Mucosa of rectum (tissue), 2 donors: ENCODE data around the gene RAD51B.
"Not testable (repeated sequence)": the region's sequence is repeated elsewhere in the genome, so short reads cannot be mapped to it uniquely, and the experiment has no call there.

Experiments
- H3K27ac ChIP-seq, 2 donors: one replicate each; pipeline ENCODE4 v1.7.0; 2013; ENCODE audit warnings: inconsistent platforms in 2 of 2, low read depth in 2 of 2, low read length in 2 of 2
- H3K27me3 ChIP-seq, 2 donors: one replicate each; pipeline ENCODE4 v1.7.0; 2013; ENCODE audit warnings: low read length in 2 of 2; ENCODE audit not compliant: control insufficient read depth in 2 of 2, insufficient read depth in 2 of 2
- H3K36me3 ChIP-seq, 2 donors: one replicate each; pipeline ENCODE4 v1.7.0; 2013; ENCODE audit warnings: low read length in 2 of 2; ENCODE audit not compliant: control insufficient read depth in 2 of 2, insufficient read depth in 2 of 2
- H3K4me1 ChIP-seq, 2 donors: one replicate each; pipeline ENCODE4 v1.7.0; 2013; ENCODE audit warnings: low read length in 2 of 2, mild to moderate bottlenecking in 1 of 2; ENCODE audit not compliant: control insufficient read depth in 2 of 2, insufficient read depth in 2 of 2
- H3K4me3 ChIP-seq, 2 donors: one replicate each; pipeline ENCODE4 v1.7.0; 2013; ENCODE audit warnings: low read length in 2 of 2
- H3K9ac ChIP-seq, 2 donors: one replicate each; pipeline ENCODE4 v1.7.0; 2013; ENCODE audit warnings: low read length in 2 of 2, low read depth in 1 of 2, mild to moderate bottlenecking in 1 of 2
- H3K9me3 ChIP-seq, 2 donors: one replicate each; pipeline ENCODE4 v1.7.0; 2013; ENCODE audit warnings: low read length in 2 of 2; ENCODE audit not compliant: control insufficient read depth in 2 of 2
- donor health status: healthy.
- donor health status: Normal muscosa, but diverticular disease.

Gene RAD51B

DNA sequence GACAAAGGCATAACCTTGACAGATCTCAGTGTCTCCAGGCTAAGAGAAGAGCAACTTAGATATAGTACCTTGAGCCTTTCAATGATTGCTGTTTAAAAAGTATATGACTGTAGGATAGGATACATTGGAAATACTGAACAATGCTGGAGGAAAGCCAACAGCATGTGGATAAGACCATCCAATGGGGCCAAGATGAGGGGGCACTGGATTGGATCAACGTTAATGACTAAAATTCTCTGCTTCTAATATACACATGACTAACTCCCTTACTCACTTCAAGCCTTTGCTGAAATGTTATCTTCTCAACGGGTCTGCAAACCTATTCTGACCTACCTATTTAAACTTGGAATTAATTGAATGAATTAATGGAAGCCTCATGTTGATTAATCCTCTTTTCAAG lies 354.9 kb downstream of the RAD51B start:
- Histone ChIP-seq H3K27ac (peak overlapping the region in 1 of 2 donors; percentile 71), H3K9ac (no peak overlapping the region), H3K27me3 (no peaks in the 10 kb centered on the region), H3K9me3 (no peaks in the 10 kb centered on the region), H3K36me3 (no peaks in the 10 kb centered on the region), H3K4me3 (no peak overlapping the region), H3K4me1 (peaks cover 16 to 29% of the 10 kb centered on the region in 2 donors)

GRCh38 chr14:68176687-68177086 lies 357.1 kb downstream of the RAD51B start:
- no peak overlapping the region for H3K9ac ChIP-seq
- H3K4me1 ChIP-seq = peaks cover 16 to 25% of the 10 kb centered on the region in 2 donors
- H3K27ac ChIP-seq = no peak overlapping the region
- no peaks in the 10 kb centered on the region for H3K9me3 ChIP-seq
- no peaks in the 10 kb centered on the region for H3K36me3 ChIP-seq
- H3K27me3 ChIP-seq = no peaks in the 10 kb centered on the region
- no peak overlapping the region for H3K4me3 ChIP-seq

DNA sequence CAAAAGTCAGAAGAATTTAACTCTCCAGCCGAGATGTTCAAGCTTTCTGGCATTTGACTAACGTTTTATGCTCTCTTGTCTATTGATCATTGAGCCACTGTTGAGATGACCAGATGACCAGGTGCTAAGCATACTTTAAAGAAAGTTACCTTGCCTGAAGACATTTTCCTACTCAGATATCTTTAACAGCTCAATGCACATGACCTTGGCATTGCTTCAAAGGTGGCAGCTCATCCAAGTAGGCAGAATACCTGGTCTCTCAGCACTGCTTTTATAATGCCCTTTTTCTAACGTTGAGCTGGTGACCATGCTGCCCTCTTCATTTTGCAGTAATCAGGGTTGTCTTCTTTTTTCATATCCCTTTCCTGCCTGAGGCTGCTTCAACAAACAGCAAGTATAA lies 358.1 kb downstream of the RAD51B start:
- Histone ChIP-seq H3K4me3 (no peak overlapping the region), H3K9me3 (no peaks in the 10 kb centered on the region), H3K27ac (no peak overlapping the region), H3K9ac (no peak overlapping the region), H3K27me3 (no peaks in the 10 kb centered on the region), H3K4me1 (peaks cover 12 to 21% of the 10 kb centered on the region in 2 donors), H3K36me3 (no peaks in the 10 kb centered on the region)

- H3K9ac ChIP-seq = no peak overlapping the region
- peaks cover 7 to 20% of the 10 kb centered on the region in 2 donors for H3K4me1 ChIP-seq
- no peak overlapping the region for H3K4me3 ChIP-seq
- H3K27ac ChIP-seq = no peak overlapping the region
- H3K27me3 ChIP-seq = no peaks in the 10 kb centered on the region
- H3K36me3 ChIP-seq = no peaks in the 10 kb centered on the region
- H3K9me3 ChIP-seq = no peaks in the 10 kb centered on the region
Measured at GRCh38 chr14:68178282-68178681, 358.7 kb downstream of the RAD51B start.

- Histone ChIP-seq H3K9ac (no peak overlapping the region), H3K36me3 (no peaks in the 10 kb centered on the region), H3K27me3 (no peaks in the 10 kb centered on the region), H3K4me3 (no peak overlapping the region), H3K9me3 (no peaks in the 10 kb centered on the region), H3K27ac (no peak overlapping the region), H3K4me1 (peaks cover 0 to 10% of the 10 kb centered on the region in 2 donors)
Measured at GRCh38 chr14:68181519-68182326, 362.1 kb downstream of the RAD51B start.

DNA sequence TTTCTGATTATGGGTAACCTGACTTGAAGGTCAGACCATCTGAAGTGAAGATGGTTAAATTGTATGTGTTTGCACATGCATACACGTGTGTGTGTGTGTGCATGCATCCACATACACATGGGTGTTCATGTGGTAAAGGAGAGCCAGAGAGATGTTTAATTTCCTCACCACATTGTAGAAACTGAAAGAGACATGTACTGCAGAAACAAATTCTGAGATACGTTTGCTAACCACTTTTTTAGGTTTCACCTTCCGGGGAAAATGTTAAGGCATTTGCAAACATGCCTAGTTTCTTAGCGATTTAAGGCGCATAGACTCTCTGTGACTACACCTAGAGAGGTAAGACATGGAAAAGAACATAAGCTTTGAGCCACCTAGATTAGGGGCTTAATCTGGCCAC lies 362.9 kb downstream of the RAD51B start:
- Histone ChIP-seq H3K36me3 (no peaks in the 10 kb centered on the region), H3K9ac (no peak overlapping the region), H3K27ac (no peak overlapping the region), H3K4me1 (peaks cover 0 to 10% of the 10 kb centered on the region in 2 donors), H3K27me3 (no peaks in the 10 kb centered on the region), H3K9me3 (no peaks in the 10 kb centered on the region), H3K4me3 (no peak overlapping the region)

GRCh38 chr14:68186500-68187276 lies 367.1 kb downstream of the RAD51B start:
- H3K4me1 ChIP-seq, H3K27ac ChIP-seq, H3K27me3 ChIP-seq, H3K36me3 ChIP-seq, H3K9ac ChIP-seq, H3K4me3 ChIP-seq, H3K9me3 ChIP-seq: not testable (repeated sequence)

DNA sequence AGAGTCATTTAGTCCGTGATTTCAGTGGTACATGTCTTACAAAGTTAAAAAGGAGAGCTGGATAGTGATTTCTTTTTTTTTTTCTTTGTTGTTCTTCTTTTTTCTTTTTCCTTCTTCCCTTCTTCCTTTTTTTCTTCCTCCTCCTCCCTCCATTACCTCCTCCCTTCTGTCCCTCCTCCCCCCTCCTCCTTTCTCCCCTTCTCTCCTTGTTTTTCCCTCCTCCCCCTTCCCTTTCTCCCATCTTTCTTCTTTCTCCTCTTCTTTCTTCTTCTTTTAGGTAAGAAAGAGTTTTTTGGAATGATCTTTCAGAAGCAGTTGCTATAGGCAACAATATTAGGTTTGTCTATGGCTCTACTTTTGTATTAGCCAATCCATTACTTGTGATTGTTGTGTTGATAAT lies 368.6 kb downstream of the RAD51B start:
- H3K27ac ChIP-seq = no peak overlapping the region
- H3K4me3 ChIP-seq = no peak overlapping the region
- H3K9ac ChIP-seq = no peak overlapping the region
- peaks cover 4 to 8% of the 10 kb centered on the region in 2 donors for H3K4me1 ChIP-seq
- H3K9me3 ChIP-seq = no peaks in the 10 kb centered on the region
- H3K27me3 ChIP-seq = no peaks in the 10 kb centered on the region
- no peaks in the 10 kb centered on the region for H3K36me3 ChIP-seq

GRCh38 chr14:68190032-68190431 lies 370.5 kb downstream of the RAD51B start:
- no peak overlapping the region for H3K4me3 ChIP-seq
- H3K9me3 ChIP-seq = no peaks in the 10 kb centered on the region
- H3K9ac ChIP-seq = no peak overlapping the region
- H3K36me3 ChIP-seq = no peaks in the 10 kb centered on the region
- H3K4me1 ChIP-seq = peaks cover 4 to 8% of the 10 kb centered on the region in 2 donors
- no peaks in the 10 kb centered on the region for H3K27me3 ChIP-seq
- no peak overlapping the region for H3K27ac ChIP-seq

- Histone ChIP-seq H3K9me3 (no peaks in the 10 kb centered on the region), H3K27me3 (no peaks in the 10 kb centered on the region), H3K4me1 (peaks cover 4 to 9% of the 10 kb centered on the region in 2 donors), H3K9ac (no peak overlapping the region), H3K4me3 (no peak overlapping the region), H3K27ac (peak overlapping the region; percentile 70 to 77), H3K36me3 (no peaks in the 10 kb centered on the region)
Measured at GRCh38 chr14:68191567-68192321, 372.2 kb downstream of the RAD51B start.
